CD4-positive, alpha-beta T cell treated with Interleukin-1 beta for 1 hour (primary cell): ENCODE results near the gene CLDN20.

Experiments used
- DNase-seq, 2 donors: peaks; one replicate each; pipeline ENCODE4 v3.0.0-alpha.2; 2020 to 2022

CLDN20 gene

DNA sequence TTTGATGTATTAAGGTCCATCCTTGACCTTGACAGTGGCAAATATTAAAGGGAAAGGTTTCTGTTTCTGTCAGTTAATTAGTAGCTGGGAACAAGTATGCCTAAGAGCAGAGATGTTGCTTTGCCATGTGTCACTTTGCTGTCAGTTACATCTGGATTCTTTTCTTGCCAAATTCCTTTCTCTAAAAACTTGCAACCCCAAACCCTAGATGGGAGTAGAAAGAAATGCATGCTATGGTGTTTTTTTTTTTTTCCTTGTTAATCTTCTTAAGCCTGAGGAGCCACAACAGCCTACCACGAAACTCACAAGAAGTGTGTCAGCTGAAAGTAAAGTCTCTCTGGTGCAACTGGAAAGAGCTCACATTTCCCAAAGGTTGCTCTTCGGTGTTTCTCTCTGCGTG lies 18.0 kb upstream of the CLDN20 start:
- DNase-seq: no peak

DNA sequence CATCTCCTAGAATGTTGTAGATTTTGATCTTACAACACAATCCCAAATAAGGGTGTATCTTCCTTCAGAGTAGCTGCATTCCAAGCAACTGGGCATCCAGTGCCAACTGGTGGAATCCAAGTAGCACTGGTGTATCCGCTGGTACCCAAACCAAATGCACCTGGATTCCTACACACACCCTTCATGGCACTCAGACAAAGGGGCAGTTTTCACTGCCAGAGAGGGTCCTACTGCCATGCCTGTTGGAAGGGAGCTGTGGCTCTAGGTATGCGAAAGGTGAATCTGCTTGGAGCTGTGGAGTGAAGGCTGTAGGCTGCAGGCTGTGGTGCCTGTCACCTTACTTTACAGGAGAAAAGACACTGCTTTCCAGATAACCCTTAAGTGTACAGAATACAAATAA lies 17.0 kb upstream of the CLDN20 start:
- DNase-seq: no peak

DNA sequence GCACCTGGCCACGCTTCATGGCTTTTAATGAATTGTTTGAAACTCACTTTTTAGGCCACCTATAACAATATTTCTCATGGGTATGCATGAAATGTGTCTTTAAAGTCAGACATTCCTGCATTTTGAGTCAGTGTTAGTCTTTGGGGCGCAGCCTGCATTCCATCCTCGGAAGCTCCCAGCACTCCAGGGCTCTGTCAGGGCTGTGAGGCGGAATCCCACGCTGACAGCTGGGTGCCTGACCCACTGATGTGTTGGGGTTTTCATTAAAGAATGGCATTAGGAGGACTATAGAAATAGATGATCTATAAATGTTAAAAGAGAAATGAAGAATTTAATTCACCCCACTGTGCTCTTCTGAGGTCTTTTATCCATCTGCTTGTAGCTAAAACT lies 16.2 kb upstream of the CLDN20 start:
- DNase-seq: no peak

DNA sequence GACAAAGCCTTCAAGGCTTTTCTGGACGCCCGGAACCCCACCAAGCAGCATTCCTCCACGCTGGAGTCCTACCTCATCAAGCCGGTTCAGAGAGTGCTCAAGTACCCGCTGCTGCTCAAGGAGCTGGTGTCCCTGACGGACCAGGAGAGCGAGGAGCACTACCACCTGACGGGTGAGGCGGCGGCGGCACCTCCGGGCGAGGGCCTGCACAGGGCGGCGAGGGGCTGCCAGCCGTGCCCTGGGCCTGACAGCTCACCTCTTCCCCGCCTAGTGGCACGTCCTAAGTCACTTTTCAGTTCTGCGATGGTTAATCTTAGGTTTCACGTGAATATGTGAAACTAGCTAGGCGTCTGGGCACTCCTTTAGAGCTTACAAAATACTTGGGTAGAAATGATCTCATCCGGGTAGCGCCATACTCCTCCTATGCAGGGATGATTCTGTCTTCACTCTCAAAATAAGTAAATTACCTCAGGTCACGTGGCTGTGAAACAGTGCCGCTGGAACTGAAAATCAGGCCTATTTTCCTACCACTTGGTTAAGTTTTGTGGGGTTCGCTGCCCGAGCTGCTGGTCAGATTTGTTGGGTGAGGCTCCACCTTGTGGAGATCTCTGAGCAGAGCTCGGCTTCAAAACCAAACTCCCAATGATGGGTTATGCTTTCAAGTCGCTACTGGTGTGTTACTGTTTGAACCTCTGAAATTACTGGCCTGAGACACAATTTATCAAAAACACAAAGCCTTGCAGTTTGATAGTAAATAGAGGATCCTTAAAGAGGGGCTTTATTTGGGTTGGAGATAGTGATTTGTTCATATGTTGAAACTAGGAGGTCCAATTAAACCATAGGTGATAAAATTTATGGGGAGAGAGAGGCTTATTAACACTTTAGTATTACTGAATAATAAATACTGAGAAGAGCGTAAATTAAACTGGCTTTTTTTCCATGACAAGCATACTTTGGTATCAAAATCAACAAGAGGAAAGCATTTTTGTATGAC lies 15.5 kb upstream of the CLDN20 start:
- peak; percentile 17 to 25 for DNase-seq

DNA sequence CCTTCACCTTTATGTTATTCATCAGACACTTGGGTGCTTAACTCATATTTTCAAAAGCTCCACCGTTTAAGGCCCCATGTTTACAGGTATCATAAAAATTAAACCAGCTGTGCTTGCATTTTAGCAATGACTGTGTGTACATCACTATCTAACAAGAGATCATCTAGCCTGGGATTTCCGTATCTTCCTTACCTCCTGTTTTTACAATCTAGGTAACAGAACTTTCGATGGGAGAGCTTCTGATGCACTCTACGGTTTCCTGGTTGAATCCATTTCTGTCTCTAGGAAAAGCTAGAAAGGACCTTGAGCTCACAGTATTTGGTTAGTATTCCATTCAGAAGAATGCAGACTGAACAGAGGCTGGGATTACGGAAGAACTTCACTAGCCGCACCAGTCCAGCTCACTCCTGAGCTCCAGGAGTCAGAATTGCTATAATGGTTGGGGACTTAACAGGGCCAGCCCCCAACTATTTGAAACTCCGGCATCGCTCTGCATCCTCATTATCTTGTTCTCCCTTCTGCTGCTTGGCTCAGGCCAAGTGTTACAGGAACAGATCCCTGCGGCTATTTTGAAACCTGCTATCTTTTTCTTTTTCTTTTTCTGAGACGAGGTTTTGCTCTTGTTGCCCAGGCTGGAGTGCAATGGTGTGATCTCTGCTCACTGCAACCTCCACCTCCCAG lies 13.0 kb upstream of the CLDN20 start:
- DNase-seq: no peak

DNA sequence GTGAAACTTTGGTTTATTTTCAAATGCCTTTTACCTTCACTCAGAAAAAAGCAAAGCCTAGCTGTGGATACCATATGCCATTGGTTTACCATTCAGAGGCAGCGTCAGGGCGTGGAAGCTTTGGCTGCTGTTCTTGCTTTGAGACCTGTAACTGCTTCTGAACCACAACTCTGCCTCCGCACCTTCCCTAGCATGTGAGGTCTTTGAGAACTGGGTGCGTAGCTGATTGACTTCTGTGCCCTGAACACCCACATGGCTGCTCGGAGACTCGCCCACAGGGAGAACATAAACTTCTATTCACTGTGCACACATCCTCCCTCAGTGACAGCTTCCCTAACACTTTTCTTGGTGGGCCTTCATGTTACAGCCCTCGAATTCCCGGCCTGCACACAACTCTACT lies 11.2 kb upstream of the CLDN20 start:
- no peak for DNase-seq

DNA sequence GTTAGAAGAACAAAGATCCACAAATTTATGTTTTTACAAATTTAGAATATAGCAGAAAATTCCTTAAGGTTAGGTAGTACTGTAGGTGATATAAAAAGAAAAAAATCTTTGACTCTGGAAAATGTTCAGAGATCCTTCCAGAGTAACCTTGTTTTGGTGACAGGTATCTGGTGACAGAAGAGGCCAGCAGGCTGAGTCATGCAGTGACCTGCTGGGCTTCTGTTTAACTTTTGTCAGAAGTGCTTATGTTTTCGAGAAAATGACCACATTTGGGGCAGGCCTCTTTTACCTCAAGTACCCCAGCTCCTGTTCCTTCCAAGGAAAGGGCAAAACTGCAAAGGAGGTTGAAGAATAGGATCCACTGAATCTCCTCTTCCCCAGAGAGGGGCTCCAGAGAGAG lies 10.5 kb upstream of the CLDN20 start:
- DNase-seq: no peak

DNA sequence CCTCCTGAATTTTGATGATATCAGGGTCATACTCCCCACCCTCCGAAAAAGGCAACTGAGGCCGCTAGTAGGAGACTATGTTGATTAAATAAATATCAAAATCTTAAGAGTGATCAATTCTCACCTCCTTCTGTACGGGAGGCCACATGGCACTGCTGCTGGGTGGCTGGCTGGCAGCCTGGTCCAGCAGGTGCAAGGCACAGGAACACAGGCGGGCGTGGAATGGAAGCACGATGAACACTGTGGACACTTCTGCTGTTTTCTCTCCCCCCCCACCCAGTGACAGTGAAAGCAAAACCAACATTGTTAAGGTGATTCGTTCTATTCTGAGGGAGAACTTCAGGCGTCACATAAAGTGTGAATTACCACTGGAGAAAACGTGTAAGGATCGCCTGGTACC lies 9.7 kb upstream of the CLDN20 start:
- no peak for DNase-seq

DNA sequence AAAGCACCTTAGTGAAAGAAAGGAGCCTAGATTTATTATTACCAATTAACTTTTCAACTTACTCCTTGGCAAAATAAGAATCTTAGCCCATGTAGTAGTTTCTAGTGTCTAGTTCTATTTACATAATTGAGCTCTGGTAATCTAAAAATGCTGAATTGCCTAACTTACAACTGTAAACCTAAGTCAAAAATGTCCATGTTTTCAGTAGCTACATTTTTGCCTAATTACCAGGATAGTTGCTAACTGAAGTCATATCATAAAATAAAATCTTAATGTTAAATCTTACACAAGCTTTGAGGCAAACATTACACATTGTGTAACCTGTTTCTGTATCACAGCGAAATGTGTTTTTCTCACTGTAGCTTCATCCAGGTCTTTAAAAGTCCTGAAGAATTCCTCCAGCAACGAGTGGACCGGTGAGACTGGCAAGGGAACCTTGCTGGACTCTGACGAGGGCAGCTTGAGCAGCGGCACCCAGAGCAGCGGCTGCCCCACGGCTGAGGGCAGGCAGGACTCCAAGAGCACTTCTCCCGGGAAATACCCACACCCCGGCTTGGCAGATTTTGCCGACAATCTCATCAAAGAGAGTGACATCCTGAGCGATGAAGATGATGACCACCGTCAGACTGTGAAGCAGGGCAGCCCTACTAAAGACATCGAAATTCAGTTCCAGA lies 7.6 kb upstream of the CLDN20 start:
- no peak for DNase-seq

DNA sequence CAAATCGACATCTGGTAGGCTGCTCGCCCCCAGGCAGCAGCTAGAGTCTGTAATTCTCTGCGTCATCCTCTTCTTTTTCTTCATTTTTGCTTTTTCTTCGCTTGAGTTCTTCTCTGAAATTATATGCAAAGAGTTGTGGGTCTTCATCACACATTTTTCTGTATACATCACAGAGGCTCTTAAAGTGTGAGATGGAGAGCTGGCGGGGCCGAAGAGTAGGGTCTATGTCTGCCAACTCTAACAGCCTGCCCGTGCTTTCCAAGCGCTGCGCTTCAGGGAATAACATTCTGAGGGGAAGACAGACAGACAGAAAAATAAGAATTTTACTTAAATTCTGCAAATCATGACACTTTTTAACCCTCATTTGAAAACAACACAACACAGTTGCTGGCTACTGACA lies 6.0 kb upstream of the CLDN20 start:
- no peak for DNase-seq

DNA sequence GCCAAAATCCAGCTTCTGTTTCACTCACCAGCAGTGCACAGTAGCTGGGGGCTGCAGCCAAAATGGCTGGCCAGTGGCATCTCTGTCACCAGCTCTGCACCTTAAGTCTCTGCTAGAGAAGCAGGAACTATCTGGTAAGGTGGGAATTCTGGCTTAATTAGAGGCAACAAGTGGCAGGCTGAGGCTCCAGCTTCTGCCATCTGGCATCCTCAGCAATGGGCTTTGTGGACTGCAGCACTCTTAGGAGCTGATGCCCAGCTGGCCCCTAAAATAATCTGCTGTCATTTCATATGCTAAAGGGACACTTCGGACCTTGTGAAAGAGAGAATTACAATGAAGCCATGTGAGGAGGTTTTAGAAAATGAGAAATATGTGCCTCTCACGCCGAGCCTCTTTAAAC lies 4.6 kb upstream of the CLDN20 start:
- DNase-seq: no peak

DNA sequence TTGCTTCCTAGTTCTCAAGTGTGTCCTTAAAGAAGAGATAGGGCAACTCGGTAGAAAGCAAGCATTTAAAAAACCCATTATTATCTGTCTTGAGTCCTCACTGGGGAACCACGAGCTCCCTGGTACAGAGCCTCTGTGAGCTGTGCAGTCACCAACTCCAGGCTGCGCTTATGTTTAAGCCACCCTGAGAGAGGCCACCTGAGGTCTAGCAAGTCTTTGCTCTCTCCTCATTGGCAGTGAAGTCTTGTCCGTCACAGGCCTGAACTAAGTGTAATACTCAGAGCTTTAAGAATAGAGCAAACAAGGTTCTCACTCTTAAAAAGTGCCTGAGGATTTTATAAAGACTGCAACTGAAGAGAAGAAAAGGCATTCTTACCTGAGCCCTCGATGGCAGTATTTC lies 3.9 kb upstream of the CLDN20 start:
- DNase-seq: no peak

DNA sequence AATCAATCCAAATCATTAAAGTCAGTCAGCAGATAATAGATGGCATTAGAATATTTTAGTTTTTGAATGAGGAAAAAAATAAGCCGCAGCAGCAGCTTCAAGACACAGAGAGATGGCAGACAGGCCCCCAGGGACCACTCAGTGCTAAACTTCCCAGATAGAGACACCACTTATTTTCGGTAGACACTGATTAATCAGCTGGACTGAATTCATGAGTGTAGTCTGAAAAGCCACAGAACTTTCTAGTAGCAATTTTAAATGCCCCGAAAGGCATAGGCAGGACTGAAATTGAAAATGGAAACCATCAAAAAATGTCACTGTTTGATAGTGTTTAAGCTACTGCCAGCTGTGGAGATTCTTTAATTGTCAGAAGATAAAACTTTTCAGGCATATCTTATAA lies 3.1 kb upstream of the CLDN20 start:
- no peak for DNase-seq

DNA sequence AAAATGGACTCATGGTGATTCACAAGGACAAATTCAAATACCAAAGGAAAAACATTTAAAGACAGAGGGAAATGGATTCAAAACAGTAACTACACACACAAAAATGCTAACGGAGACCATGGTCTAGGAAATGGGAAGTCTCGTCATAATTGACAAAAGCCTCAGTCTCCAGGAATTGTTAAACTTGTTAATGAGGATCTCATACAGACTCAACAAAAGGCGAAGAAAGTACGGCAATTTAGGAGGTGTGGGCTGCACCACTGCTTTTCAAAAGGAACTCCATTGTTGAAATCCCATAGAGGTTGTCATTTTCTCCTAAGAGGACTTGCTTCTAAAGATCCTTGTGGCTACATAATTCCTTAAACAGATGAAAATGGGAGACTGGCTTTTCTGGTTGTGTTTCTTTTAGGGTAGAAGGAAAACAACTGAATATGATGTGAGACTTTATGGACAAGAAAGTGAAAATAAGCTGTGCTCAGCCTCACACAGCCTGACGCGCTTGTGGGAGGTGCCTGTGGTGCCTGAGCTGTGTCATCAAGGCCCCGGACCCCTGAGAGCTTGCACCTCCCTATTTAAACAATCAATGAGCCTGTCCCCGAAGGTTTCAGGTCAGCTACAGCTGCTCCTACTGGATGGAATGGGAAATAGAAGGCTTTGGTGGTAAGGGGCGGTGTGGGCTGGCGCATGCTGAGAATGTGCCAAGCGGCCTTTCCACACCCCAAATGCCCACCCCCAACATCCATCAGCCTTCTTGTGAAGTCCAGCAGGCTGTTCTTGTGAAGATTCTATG lies 2.5 kb upstream of the CLDN20 start:
- DNase-seq: no peak

DNA sequence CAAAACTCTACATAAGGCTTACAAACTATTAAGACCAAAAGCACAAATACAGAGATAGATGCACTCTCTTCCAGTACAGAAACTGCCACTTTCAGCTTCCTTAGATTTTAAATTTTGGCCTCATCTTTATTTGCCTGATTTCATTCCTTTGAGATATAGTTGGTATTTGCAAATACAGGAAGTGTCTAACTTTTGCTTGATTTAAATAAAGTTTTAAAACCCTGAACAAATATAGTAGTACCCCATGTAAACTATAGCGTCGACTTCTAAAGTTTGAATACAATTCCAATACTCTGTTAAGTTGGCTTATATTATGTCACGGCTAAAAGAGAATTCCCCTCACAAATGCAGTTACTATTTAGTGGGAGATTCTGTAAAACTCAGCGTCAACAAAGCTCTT lies 1.2 kb upstream of the CLDN20 start:
- DNase-seq: no peak

DNA sequence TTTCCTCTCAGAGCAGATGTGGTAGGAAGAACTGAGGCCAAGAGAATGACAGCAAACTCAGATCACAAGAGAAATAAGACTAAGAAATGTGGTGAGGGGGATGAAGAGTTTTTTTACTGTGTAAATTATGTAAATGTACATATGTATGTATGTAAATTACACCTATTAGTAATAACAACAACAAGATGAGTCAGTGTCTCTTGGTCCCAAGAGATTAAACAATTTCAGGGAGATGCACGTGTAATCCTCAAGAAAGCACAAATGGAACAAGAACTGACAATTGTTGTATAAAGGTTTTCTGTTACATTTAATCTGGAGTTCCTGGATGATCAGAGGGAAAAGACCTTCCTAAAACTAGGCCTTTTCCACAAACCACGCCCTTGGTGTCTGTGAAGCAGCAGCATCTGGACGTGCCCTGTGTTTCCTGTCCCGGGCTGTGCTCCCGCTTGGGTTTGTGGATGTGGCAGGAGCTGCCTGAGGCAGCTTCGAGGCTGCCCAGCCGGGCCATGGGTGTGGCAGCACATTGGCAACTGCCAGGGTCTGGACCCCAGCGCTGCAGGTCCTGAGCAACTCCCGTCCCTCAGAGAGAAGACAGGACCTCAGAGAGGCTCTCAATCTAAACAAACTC lies 994 bp downstream of the CLDN20 start:
- no peak for DNase-seq

DNA sequence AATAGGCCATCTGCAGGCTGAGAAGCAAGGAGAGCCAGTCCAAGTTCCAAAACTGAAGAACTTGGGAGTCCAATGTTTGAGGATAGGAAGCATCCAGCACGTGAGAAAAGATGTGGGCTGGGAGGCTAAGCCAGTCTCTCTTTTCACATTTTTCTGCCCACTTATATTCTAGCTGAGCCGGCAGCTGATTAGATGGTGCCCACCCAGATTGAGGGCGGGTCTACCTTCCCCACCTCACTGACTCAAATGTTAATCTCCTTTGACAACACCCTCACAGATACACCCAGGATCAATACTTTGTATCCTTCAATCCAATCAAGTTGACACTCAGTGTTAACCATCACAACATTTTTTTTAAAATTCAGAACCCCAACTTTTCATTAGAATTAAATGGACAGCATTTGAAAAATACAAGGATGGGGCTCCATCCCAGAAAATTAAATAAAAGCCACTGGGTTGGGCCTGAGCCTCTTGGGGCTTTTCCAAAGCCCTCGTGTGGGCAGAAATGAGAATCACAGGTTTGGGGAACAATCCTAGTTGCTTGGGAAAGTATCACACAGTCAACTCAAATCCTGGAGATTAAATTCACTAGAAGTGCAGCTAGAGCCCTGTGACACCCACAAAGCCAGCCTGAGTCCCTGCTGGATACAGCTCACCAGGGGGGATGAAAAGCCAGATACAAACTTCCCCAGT lies 2.2 kb downstream of the CLDN20 start:
- no peak for DNase-seq

DNA sequence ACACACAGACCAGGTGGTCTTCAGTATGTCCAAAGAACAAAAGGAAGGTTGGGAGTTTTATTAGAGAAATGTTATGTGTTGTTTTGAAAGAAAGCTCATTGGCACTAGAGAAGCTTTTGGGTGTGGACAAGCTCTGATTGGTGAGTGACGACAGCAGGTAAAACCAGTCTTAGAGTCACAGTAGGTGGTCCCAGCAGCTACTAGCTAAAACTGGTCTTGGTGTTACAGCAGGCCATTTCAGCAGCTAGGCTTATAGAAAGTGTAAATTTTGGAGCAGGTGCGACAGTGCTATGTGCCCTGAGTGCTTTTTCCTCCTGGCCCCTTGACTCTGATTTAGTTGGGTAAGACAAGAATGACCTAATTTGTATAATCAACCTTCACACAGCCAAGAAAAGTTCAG lies 3.6 kb downstream of the CLDN20 start:
- no peak for DNase-seq

DNA sequence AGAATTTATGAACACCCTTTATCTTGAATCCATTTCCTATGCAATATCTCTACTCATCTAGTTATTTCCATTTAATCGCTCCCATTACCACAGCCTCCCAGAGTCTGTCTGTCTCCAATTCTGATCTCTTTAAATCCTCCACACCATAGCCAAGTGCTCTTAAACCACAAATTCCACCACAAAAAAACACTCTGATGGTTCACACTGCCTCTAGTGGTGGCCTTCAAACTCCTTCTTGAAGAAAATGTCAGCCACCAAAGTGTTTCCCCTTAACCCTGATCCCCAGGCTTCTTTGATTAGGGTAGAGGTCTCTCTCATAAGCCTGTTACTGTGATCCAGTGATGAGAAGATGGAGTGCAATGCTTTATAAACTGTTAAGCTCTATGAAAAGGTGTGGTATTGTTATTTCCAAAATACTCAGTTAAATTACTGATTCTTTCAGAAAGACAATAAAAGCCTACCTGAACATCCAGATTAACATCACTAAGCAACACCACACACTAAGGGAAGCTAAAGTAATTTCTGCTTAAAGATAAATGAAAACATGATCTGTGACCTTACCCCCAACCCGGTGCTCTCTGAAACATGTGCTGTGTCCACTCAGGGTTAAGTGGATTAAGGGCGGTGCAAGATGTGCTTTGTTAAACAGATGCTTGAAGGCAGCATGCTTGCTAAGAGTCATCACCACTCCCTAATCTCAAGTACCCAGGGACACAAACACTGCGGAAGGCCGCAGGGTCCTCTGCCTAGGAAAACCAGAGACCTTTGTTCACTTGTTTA lies 4.5 kb downstream of the CLDN20 start:
- peak in 1 of 2 donors; percentile 37 for DNase-seq

DNA sequence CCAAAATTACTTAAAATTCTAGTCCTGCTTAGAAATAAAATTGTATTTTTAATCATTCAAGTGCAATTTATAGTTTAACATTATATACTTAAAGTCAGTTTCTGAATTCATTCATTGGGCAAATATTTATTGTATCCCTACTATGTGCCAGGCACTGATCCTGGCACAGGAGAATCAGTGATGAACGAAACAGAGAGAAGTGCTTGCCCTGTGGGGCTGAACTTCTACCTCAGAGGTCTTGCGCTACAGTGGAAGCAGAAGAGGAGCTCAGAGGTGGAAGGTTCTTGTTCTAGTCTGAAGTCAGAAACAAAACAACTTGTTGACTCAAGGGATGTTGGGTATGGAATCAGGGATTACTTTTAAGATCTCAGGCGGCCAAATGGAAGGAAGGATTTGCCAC lies 6.0 kb downstream of the CLDN20 start:
- no peak for DNase-seq

DNA sequence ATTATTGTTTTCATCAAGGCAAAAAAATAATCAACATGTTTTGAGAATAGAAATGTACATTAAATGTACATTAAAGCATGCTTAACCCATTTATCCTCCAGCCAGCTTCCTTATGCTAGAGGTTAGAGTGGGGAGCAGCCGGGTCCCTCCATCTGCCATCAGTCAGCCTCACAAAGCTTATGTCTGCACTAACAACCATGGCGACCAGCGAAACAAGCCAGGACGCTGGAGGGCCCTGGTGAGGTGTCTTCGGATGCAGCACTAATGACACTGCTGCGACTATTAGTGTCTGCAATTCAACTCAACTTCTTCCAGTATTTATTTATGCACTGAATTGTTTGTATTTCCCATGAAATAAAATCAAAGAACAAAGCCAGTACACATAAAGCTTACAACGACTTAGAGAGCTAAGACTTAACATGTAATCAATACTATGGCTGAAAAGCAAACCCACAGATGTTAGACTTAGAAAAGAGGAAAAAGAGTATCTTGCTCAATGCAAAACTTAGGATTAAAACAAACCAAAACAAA lies 6.8 kb downstream of the CLDN20 start:
- DNase-seq: no peak
